GM12878 (cell line): ENCODE results near the gene IL36RN. TPM values are rescaled to one million over a fixed set of nuclear protein-coding genes. Genes with fewer than 3 reads are reported as not detected.

Experiments
- BMI1 ChIP-seq: fragments of 450-650 bp; IDR thresholded peaks from 2 replicates; pipeline ENCODE4 v1.6.1; 2016; ENCODE audit warnings: mild to moderate bottlenecking, moderate library complexity, borderline replicate concordance
- CHD2 ChIP-seq: IDR thresholded peaks from 2 replicates; pipeline ENCODE4 v1.6.1; 2011; ENCODE audit warnings: low read depth, low read length, improper control_type of control experiment, borderline replicate concordance
- EGR1 ChIP-seq, 2 experiments: IDR thresholded peaks; 1 replicate in 1 of 2; 2 replicates in 1 of 2; pipeline ENCODE4 v1.6.1; 2011 to 2012; ENCODE audit warnings: low read depth in 2 of 2, low read length in 2 of 2, borderline replicate concordance in 1 of 2, mild to moderate bottlenecking in 1 of 2, moderate library complexity in 1 of 2
- KLF5 ChIP-seq: fragments of 450-650 bp; IDR thresholded peaks from 2 replicates; pipeline ENCODE4 v1.6.1; 2014; ENCODE audit warnings: mild to moderate bottlenecking; ENCODE audit not compliant: partially characterized antibody
- MLLT1 ChIP-seq: fragments of 450-650 bp; IDR thresholded peaks from 2 replicates; pipeline ENCODE4 v1.6.1; 2016; ENCODE audit warnings: mild to moderate bottlenecking
- NKRF ChIP-seq: fragments of 450-650 bp; conservative IDR thresholded peaks from 2 replicates; pipeline ENCODE4 v1.6.1; 2017; ENCODE audit warnings: mild to moderate bottlenecking, moderate library complexity
- RBBP5 ChIP-seq: fragments of 200-600 bp; sonication (generic); conservative IDR thresholded peaks from 2 replicates; pipeline ENCODE4 v1.6.1; 2016
- ZNF687 ChIP-seq: fragments of 450-650 bp; IDR thresholded peaks from 2 replicates; pipeline ENCODE4 v1.6.1; 2017; ENCODE audit warnings: mild to moderate bottlenecking, moderate library complexity
- polyA plus RNA-seq, 11 experiments: library from polyadenylated mRNA; depleted of rRNA in 4 of 11; unstranded in 6 of 11; stranded (reverse) in 5 of 11; fragments of >200 nt; fragmentation: Nextera tagmentation in 4 of 11; fragmentation: Illumina TruSeq in 1 of 11; extraction: Ambion mirVana in 4 of 11; extraction: Trizol in 1 of 11; gene quantifications; 1 replicate in 1 of 11; 2 replicates in 10 of 11; pipeline versions ENCODE4 v1.2.1 to v1.2.3, GENCODE V29; 2011 to 2016; ENCODE audit warnings: inconsistent platforms in 2 of 11, missing spikeins in 2 of 11, low read depth in 1 of 11
- total RNA-seq, 4 experiments: library from RNA; depleted of rRNA in 3 of 4; stranded (reverse); fragments of >200 nt in 3 of 4; fragmentation: Illumina TruSeq in 1 of 4; extraction: Trizol in 1 of 4; gene quantifications; 2 replicates each; pipeline versions ENCODE4 v1.2.1 to v1.2.3, GENCODE V29; 2013 to 2021

Gene IL36RN
- total and polyA plus RNA-seq, 10 of the 15 experiments (the other 5 are each of a cell fraction or from before 2014, with no cell fraction given): not detected

- no peak for TF ChIP-seq ZNF687
- TF ChIP-seq RBBP5: no peak
- no peak for TF ChIP-seq BMI1
- TF ChIP-seq MLLT1: no peak
- no peak for TF ChIP-seq NKRF
- TF ChIP-seq KLF5: no peak
- TF ChIP-seq CHD2: no peak
- TF ChIP-seq EGR1 (IDR thresholded peaks at IDR 0.05; ENCODE audit: borderline replicate concordance in 1 of 2, low read depth in 2 of 2, low read length in 2 of 2): no peak
Measured at GRCh38 chr2:113036763-113037162, 22.2 kb upstream of the IL36RN start (continued).
